Epithelial cell of proximal tubule (primary cell): ENCODE results near the gene MUC4. TPM values are rescaled to one million over a fixed set of nuclear protein-coding genes. Genes with fewer than 3 reads are reported as not detected.

Experiments
- DNase-seq: peaks from one replicate; pipeline ENCODE4 v3.0.0-alpha.2; 2011; ENCODE audit warnings: low read depth
- H3K4me3 ChIP-seq: 2 replicates; pipeline ENCODE4 v1.5.1; 2011; ENCODE audit warnings: low read depth, mild to moderate bottlenecking, low read length
- total RNA-seq: library from RNA; depleted of rRNA; stranded (reverse); fragments of >200 nt; gene quantifications from 2 replicates; pipeline ENCODE4 v1.2.3, GENCODE V29; 2015
- TF ChIP-seq, protein P1 (sequence below): conservative IDR thresholded peaks from 2 replicates; pipeline ENCODE4 v1.5.1; 2012; ENCODE audit warnings: low read depth, mild to moderate bottlenecking, low read length

The MUC4 gene
- total RNA-seq, 1 donor from 2014 or later, result 0.52 TPM

DNA sequence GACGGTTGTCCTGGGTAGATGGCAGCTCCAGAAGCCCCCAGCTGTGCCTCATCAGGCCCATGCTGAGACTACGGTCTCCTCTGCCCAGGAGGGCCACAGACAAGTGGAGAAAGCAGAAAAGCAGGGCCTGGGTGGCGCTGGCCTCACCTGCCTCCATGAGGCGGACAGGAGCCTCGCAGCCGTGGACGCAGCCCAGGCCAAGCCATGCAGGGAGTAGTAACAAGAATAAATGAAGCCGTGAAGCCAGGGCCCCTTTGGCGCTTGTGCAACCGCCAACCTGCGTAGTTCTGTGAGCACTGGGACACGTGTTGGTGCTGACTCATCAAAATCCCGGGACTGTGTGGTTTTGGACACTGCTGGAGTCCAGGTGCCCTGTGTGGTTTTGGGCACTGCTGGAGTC is 12.3 kb upstream of the MUC4 start:
- DNase-seq, result no peak
- no peak overlapping the region for H3K4me3 ChIP-seq
- TF ChIP-seq, protein P1, sequence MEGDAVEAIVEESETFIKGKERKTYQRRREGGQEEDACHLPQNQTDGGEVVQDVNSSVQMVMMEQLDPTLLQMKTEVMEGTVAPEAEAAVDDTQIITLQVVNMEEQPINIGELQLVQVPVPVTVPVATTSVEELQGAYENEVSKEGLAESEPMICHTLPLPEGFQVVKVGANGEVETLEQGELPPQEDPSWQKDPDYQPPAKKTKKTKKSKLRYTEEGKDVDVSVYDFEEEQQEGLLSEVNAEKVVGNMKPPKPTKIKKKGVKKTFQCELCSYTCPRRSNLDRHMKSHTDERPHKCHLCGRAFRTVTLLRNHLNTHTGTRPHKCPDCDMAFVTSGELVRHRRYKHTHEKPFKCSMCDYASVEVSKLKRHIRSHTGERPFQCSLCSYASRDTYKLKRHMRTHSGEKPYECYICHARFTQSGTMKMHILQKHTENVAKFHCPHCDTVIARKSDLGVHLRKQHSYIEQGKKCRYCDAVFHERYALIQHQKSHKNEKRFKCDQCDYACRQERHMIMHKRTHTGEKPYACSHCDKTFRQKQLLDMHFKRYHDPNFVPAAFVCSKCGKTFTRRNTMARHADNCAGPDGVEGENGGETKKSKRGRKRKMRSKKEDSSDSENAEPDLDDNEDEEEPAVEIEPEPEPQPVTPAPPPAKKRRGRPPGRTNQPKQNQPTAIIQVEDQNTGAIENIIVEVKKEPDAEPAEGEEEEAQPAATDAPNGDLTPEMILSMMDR, result no peak

DNA sequence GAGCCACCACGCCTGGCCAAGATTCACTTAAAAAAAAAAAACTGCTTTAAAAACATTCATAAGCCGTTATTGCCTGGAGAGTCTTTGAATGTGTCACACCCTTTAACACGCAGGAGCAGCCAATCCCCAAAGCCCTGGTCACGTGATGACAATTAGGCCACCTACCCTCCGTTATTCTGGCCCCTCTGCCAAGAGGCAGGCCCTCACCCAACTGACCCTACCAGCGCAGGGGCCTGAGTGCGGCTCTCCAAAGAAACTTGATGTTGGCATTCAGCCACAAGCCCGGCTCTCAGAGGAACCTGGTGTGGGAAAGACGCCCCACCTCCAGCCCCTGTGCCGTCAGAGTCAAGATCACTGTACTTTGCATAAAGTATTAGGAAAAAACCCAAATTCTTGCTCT is 11.6 kb upstream of the MUC4 start:
- TF ChIP-seq, protein P1, result no peak
- no peak for DNase-seq
- H3K4me3 ChIP-seq, result no peak overlapping the region

DNA sequence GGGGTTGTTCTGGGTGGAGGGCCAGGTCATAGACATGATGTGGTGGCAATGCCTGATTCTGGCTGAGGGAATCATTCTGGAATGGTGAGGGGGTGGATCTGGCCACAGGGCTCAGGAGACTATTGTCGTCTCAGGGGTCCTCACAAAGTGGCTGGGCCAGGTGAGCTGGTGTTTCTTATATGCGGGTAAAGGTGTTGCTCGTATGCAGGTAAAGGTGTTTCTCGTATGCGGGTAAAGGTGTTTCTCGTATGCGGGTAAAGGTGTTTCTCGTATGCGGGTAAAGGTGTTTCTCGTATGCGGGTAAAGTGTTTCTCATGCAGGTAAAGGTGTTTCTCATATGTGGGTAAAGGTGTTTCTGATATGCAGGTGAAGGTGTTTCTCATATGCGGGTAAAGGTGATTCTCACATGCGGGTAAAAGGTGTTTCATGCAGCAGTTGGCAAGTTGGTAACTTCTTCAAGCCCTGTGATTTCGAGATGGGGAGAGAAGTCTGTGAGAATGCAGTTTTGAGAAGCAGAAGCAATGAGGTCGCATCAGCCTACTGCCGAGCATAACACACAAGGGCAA is 10.5 kb upstream of the MUC4 start:
- TF ChIP-seq, protein P1, result no peak
- no peak for DNase-seq
- H3K4me3 ChIP-seq, result no peak overlapping the region

DNA sequence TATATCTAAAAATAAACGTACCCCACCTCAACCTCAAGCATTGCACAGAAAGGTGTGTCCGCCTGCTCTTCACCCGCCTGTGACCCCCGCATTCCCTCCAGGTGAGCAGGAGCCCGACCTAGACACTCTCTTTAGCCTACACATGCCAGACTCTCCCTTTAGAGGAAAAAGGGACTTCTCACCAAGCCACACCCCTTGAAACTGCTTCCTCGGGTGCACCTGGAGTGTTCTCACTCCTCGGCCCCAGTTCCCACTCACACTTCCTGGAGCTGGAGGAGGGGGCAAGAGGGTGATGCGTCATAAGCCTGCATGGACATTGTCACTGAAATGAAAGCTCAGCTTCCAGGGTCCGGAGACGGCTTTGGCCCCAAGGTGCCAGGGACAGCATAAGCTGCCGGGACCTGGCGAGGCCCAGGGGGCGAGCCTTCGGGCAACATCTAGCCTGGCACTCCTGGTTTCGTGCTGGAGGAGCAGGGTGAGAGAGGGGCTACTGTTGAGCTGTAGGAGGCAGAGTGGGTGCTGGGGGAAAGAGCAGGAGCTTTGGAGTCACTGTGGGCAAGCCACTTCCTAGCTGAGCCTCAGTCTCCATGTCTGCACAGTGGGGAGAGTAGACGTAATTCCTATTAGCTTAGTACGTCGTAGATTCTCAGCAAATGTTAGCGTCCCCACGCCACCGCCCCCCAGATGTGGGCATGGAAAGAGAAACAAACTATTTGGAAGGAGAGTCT is 9.8 kb upstream of the MUC4 start:
- DNase-seq, result no peak
- H3K4me3 ChIP-seq, result no peak overlapping the region

DNA sequence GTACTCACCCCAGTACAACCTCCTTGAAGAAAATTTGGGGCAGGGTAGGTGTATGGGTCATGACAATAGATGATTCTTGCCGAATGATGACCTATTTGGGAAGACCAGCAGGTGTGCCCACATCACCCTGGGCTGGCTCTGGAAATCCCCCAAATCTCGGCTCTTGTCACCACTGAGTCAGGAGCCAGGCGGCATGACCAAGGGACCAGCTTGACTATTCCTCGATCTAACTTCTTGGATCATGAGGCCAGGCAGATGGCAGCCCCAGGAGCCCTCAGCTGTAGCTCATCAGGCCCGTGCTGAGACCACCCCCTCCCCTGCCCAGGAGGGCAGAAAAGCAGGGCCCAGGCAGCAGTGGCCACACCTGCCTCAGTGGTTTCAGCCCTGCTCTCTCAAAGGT is 9.2 kb upstream of the MUC4 start:
- DNase-seq, result no peak
- no peak overlapping the region for H3K4me3 ChIP-seq
- TF ChIP-seq, protein P1, result no peak

More for the DNA sequence above, 9.8 kb upstream of the MUC4 start:
- TF ChIP-seq, protein P1, result no peak

DNA sequence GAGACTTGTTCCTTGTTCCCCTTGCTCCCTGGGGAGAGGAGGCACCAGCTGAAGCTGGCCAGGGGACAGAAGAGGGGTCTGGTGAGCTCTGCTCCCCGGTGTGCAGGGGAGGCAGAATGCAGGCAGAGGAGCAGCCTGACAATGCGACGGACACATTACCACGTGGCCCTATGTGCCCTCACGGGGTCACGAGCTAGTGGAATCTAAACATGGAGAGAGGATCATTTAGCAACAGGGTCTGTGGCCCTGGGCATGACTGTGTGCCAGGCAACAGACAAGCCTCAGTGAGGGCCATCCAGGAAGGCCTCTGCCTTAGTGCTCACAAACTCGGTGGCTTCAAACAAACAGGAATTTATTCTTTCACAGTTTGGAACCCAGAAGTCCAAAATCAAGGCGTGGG is 8.5 kb upstream of the MUC4 start:
- TF ChIP-seq, protein P1, result no peak
- no peak for DNase-seq

DNA sequence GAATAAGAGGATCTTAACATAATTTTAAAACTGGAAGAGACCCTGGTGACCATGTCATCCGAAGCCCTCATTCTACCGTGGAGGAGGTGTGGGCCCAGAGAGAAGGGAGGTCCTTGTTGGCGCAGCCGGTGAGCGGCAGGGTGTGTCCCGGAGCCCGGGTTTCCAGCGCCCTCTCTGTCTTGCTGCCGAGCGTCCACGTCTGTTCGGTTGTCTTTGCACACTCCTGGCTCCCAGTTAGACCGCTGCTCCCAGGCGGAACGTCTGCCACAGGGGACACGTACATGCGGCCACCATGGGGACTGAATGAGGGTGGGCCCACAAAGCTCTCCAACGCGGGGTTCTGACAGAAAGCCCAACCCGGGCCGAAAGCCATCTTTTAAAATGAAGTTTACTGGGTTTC is 6.6 kb upstream of the MUC4 start:
- TF ChIP-seq, protein P1, result no peak
- no peak overlapping the region for H3K4me3 ChIP-seq
- DNase-seq, result no peak

More for the DNA sequence above, 8.5 kb upstream of the MUC4 start:
- no peak overlapping the region for H3K4me3 ChIP-seq
